CD4-positive, alpha-beta T cell (primary cell): ENCODE data around the gene TSC22D3. TPM values are rescaled to one million over a fixed set of nuclear protein-coding genes. Genes with fewer than 3 reads are reported as not detected.

Source experiments
- ATAC-seq: fragments of 200-7000 bp; cut with Tn5 transposase; one replicate; pipeline ENCODE4 v1.10.0; 2022; ENCODE audit warnings: mild to moderate bottlenecking; ENCODE audit not compliant: poor library complexity
- CTCF ChIA-PET: fragments of 350-600 bp; sonication (Branson Sonifier 250); formaldehyde crosslinking; loops from one replicate; lab custom pipeline; 2021; ENCODE audit warnings: antibody characterized with exemption, inconsistent platforms; lab: Charles Lee
- POLR2A ChIA-PET: fragments of 350-600 bp; sonication (Branson Sonifier 250); formaldehyde crosslinking; loops from one replicate; lab custom pipeline; 2021; ENCODE audit warnings: antibody characterized with exemption, inconsistent platforms; lab: Charles Lee
- DNase-seq, 14 experiments: peaks; one replicate each; pipeline ENCODE4 v3.0.0-alpha.2; 2013 to 2020; ENCODE audit warnings: mixed read lengths in 2 of 14
- H3K27ac ChIP-seq, 2 donors: one replicate each; pipeline versions ENCODE4 v1.5.1 to v1.7.0; 2013; ENCODE audit warnings: low read length in 2 of 2, low read depth in 1 of 2, mild to moderate bottlenecking in 1 of 2
- H3K27me3 ChIP-seq, 2 experiments: 1 replicate in 1 of 2; 2 replicates in 1 of 2; pipeline versions ENCODE4 v1.6.1 to v1.7.0; 2013; ENCODE audit warnings: low read length in 2 of 2, control low read depth in 1 of 2, mild to moderate bottlenecking in 1 of 2, moderate library complexity in 1 of 2; ENCODE audit not compliant: insufficient read depth in 2 of 2, control insufficient read depth in 1 of 2
- H3K36me3 ChIP-seq: one replicate; pipeline ENCODE4 v1.6.1; 2013; ENCODE audit warnings: low read length, control low read depth; ENCODE audit not compliant: insufficient read depth
- H3K4me1 ChIP-seq: one replicate; pipeline ENCODE4 v1.6.1; 2013; ENCODE audit warnings: low read length, control low read depth; ENCODE audit not compliant: insufficient read depth
- H3K4me3 ChIP-seq: one replicate; pipeline ENCODE4 v1.5.1; 2013; ENCODE audit warnings: mild to moderate bottlenecking, low read length, moderate library complexity
- H3K9me3 ChIP-seq, 2 experiments: 1 replicate in 1 of 2; 2 replicates in 1 of 2; pipeline versions ENCODE4 v1.6.1 to v1.7.0; 2013; ENCODE audit warnings: low read length in 2 of 2, mild to moderate bottlenecking in 2 of 2, control low read depth in 1 of 2, moderate library complexity in 1 of 2; ENCODE audit not compliant: control insufficient read depth in 1 of 2, insufficient read depth in 1 of 2
- H3K27ac Mint-ChIP-seq: one replicate; pipeline ENCODE4 v1.8.0; 2020; ENCODE audit warnings: mixed read lengths
- H3K27me3 Mint-ChIP-seq: one replicate; pipeline ENCODE4 v1.8.0; 2021; ENCODE audit warnings: mixed read lengths
- H3K36me3 Mint-ChIP-seq: one replicate; pipeline ENCODE4 v1.8.0; 2021; ENCODE audit warnings: low read depth, mixed read lengths
- H3K4me1 Mint-ChIP-seq: one replicate; pipeline ENCODE4 v1.8.0; 2021; ENCODE audit warnings: low read depth, mixed read lengths
- H3K4me3 Mint-ChIP-seq: one replicate; pipeline ENCODE4 v1.8.0; 2020; ENCODE audit warnings: mild to moderate bottlenecking, mixed read lengths
- H3K9me3 Mint-ChIP-seq: one replicate; pipeline ENCODE4 v1.8.0; 2020; ENCODE audit warnings: mixed read lengths
- CTCF ChIP-seq: fragments of 200-600 bp; IDR thresholded peaks from one replicate; pipeline ENCODE4 v1.8.0; 2022; ENCODE audit warnings: antibody characterized with exemption, mild to moderate bottlenecking
- intact Hi-C, 2 experiments: fragments of 100-400 bp; cut with DNase I in 1 of 2; cut with micrococcal nuclease in 1 of 2; formaldehyde crosslinking; loops; one replicate each; pipeline versions ENCODE4 v1.15.1 to v1.9.0; 2023 to 2025; cut with DNase I, micrococcal nuclease
- total RNA-seq, 174 experiments: library from RNA in 2 of 174; stranded (reverse) in 2 of 174; gene quantifications; one replicate each; pipeline ENCODE4 v1.2.3 and lab custom pipeline; 2021 to 2026

Gene TSC22D3
- total RNA-seq, 2 experiments from 2014 or later: 3,132 to 3,144 TPM

GRCh38 chrX:107776649-107777535 is 1.3 kb upstream of the TSC22D3 start:
- H3K4me3 Mint-ChIP-seq: peak overlapping the region; percentile 87
- H3K9me3 Mint-ChIP-seq: no peaks in the 10 kb centered on the region
- Histone ChIP-seq H3K27me3 (no peaks in the 10 kb centered on the region), H3K9me3 (no peaks in the 10 kb centered on the region), H3K36me3 (no peaks in the 10 kb centered on the region), H3K27ac (peak overlapping the region in 1 of 2 donors; percentile 60), H3K4me3 (peak overlapping the region; percentile 72), H3K4me1 (peaks cover 20% of the 10 kb centered on the region)
- H3K27ac Mint-ChIP-seq: peak overlapping the region; percentile 80
- ATAC-seq (peak; percentile 69), DNase-seq (peak; percentile 50 to 90 (median 66))
- ChIA-PET POLR2A (interaction anchor here (0.7 to 4.6 kb wide), 14 partner anchors 35 to 778 kb away, joined by 3 to 68 read pairs (median 8); partner anchors contain the start of gene PRPS1), CTCF (interaction anchor here (0.6 to 4.9 kb wide), 22 partner anchors 9 to 294 kb away, joined by 3 to 92 read pairs (median 4); partner anchors contain the start of gene PRPS1)
- peak; percentile 47 for TF ChIP-seq CTCF
- H3K36me3 Mint-ChIP-seq: peaks cover 15% of the 10 kb centered on the region
- H3K27me3 Mint-ChIP-seq: no peaks in the 10 kb centered on the region
- H3K4me1 Mint-ChIP-seq: peaks cover 23% of the 10 kb centered on the region
- intact Hi-C loops: loop anchor here (1.0 to 10.0 kb wide), 11 partner anchors 50 to 880 kb away; partner anchors contain the start of genes MID2 (in 1 of the 2) and RBM41 (in 1 of the 2)

- no peak for TF ChIP-seq CTCF
- Histone ChIP-seq H3K36me3 (no peaks in the 10 kb centered on the region), H3K4me3 (peak overlapping the region; percentile 72), H3K4me1 (peaks cover 20% of the 10 kb centered on the region), H3K9me3 (no peaks in the 10 kb centered on the region), H3K27me3 (no peaks in the 10 kb centered on the region), H3K27ac (no peak overlapping the region)
- DNase-seq: peak in 4 of 14 experiments; percentile 4 to 24 (median 12)
- intact Hi-C loops: loop anchor here in 1 of 2 experiments (2.0 to 10.0 kb wide), 7 partner anchors 32 to 878 kb away; partner anchors contain the start of genes MID2 and RBM41
- Mint-ChIP-seq H3K27ac (peak overlapping the region; percentile 80), H3K9me3 (no peaks in the 10 kb centered on the region), H3K27me3 (no peaks in the 10 kb centered on the region), H3K4me1 (peaks cover 32% of the 10 kb centered on the region), H3K36me3 (peaks cover 17% of the 10 kb centered on the region), H3K4me3 (peak overlapping the region; percentile 87)
- no peak for ATAC-seq
- POLR2A ChIA-PET: interaction anchor here (1.1 to 4.6 kb wide), 9 partner anchors 31 to 147 kb away, joined by 3 to 68 read pairs (median 18); partner anchors contain the start of gene PRPS1
- CTCF ChIA-PET: interaction anchor here (1.3 to 4.9 kb wide), 4 partner anchors 57 to 117 kb away, joined by 3 to 92 read pairs (median 44); no protein-coding TSS in a partner anchor
These were observed 420 bp downstream of the TSC22D3 start for GRCh38 chrX:107775000-107775733.
